ENCODE results near the gene TNFRSF6B.
A peak's percentile ranks its signal among the peaks of the same experiment; 100 is the strongest.
"Not testable (repeated sequence)": the region's sequence is repeated elsewhere in the genome, so short reads cannot be mapped to it uniquely, and the experiment has no call there.

TNFRSF6B gene

DNA sequence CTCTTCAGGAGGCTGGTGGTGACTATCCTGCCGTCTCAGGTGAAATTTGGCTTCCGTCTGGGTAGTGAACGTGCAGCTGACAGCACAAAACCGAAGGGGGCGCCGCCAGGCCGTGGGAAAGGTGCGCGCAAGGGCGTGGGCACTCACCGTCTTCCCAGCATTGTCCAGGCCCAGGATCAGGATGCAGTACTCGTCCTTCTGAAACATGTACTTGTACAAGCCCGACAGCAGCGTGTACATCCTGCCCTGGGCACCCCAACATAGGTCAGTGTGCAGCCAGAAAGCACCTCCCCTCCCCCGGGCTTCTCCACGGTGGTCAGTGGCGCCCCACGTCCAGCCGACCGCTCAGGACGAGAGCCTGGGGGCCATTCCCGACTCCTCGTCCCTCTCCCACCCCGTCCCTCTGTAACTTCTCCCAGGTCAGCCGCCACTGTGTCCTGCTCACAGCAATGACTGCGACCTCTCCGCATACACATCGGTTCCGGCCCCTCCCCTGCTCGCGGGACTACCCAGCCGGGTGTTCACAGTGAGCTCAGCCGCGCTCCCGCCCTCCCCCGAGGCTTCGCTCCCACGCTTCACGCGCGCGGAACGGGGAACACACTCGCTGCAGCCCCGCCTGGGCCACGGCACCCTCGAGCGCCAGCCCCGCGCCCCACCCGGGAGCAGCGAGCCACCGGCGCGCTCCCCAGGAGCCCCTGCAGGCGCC lies 10.6 kb downstream of the TNFRSF6B start:
- Histone ChIP-seq H3K27ac (ENCODE audit: low read depth, low read length) (peak overlapping the region; percentile 49; the same call in 1 of the 2 replicates), H3K27me3 (ENCODE audit: insufficient read depth, low read length) (no peaks in the 10 kb centered on the region), H3K4me1 (ENCODE audit: insufficient read depth, low read length) (no peaks in the 10 kb centered on the region), H3K4me3 (ENCODE audit: low read length) (peak overlapping the region; percentile 89), H3K9me3 (ENCODE audit: insufficient read depth, low read depth, low read length) (no peaks in the 10 kb centered on the region), H3K9ac (ENCODE audit: low read depth, low read length) (peak overlapping the region; percentile 82), H3K36me3 (ENCODE audit: insufficient read depth, low read length) (peaks cover 48% of the 10 kb centered on the region)
- WGBS = 8% methylated on average over 56 of the region's 56 CpGs

DNA sequence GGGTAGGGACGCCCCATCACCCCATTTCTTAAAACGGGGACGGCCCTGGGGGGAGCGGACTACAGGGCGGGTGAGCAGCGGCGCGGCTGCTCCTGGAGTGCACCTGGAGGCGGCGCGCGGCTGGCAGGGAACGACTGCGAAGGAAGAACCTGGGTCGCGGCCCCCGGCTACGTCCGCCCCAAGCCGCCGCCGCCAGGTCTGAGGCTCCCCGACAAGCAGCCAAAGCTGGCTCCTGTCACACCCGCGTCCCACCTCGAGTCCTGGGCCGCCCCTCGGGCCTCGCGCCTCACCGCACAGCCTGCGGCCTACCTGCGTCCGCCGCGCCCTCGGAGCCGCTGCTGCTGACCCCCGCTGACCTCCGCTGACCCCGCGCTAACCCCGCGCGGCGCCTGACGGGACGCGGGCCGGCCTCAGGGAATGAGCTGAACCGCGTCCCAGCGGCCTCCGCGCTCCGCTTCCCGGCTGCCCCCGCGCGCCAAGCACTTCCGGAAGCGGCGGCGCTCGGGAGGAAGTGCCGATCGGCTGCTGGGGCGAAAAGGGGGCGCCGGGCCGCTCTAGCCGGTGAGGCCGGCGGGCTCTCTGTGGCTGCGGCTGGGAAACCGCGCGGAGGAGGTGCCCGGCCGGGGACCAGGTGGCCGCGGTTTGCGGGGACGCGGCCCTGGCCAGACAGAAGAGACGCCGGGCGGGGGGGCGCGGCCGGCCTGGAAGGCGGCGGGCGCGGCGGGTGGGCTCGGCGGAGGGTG lies 11.3 kb downstream of the TNFRSF6B start, which contains the start of the genes ARFRP1 and ZGPAT:
Gene ARFRP1 (minus strand): TSS at position 419 of the 743 bp plus-strand sequence. CDS start 885 bp downstream, outside the sequence.
Gene ZGPAT (plus strand): TSS at position 482 of the 743 bp plus-strand sequence. CDS start 542 bp downstream, outside the sequence.
- H3K27ac ChIP-seq (ENCODE audit: low read depth, low read length) = peak within 1 kb of the TSS; percentile 49; the same call in 1 of the 2 replicates
- no peaks in the 10 kb centered on the region for H3K4me1 ChIP-seq (ENCODE audit: insufficient read depth, low read length)
- peaks cover 53% of the 10 kb centered on the region for H3K36me3 ChIP-seq (ENCODE audit: insufficient read depth, low read length)

DNA sequence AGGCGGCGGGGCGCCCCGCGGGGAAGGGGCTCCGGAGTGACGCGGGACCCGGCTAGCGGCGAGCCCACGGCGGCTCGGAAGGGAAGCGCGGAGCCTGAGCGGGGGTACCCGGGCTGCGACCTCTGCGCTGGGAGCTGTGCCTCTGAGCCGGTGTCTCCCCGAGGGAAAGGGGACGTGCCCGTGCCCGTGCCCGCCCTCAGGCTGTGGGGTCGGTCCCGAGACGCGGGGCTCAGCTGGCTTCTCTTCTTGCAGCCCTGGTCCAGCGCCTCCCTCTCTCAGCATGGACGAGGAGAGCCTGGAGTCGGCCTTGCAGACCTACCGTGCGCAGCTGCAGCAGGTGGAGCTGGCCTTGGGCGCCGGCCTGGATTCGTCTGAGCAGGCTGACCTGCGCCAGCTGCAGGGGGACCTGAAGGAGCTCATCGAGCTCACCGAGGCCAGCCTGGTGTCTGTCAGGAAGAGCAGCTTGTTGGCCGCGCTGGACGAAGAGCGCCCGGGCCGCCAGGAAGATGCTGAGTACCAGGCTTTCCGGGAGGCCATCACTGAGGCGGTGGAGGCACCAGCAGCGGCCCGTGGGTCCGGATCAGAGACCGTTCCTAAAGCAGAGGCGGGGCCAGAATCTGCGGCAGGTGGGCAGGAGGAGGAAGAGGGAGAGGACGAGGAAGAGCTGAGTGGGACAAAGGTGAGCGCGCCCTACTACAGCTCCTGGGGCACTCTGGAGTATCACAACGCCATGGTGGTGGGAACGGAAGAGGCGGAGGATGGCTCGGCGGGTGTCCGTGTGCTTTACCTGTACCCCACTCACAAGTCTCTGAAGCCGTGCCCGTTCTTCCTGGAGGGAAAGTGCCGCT lies 12.1 kb downstream of the TNFRSF6B start:
- peak overlapping the region; percentile 18; the same call in 1 of the 2 replicates for H3K27ac ChIP-seq (ENCODE audit: low read depth, low read length)
- H3K9me3 ChIP-seq (ENCODE audit: insufficient read depth, low read depth, low read length) = no peaks in the 10 kb centered on the region
- WGBS = 26% methylated on average over 67 of the region's 67 CpGs
- H3K4me3 ChIP-seq (ENCODE audit: low read length) = peak overlapping the region; percentile 89
- peak overlapping the region; percentile 82 for H3K9ac ChIP-seq (ENCODE audit: low read depth, low read length)
- peaks cover 53% of the 10 kb centered on the region for H3K36me3 ChIP-seq (ENCODE audit: insufficient read depth, low read length)
- no peaks in the 10 kb centered on the region for H3K4me1 ChIP-seq (ENCODE audit: insufficient read depth, low read length)
- H3K27me3 ChIP-seq (ENCODE audit: insufficient read depth, low read length) = no peaks in the 10 kb centered on the region

More for the DNA sequence above, 11.3 kb downstream of the TNFRSF6B start, which contains the start of the genes ARFRP1 and ZGPAT:
- no peaks in the 10 kb centered on the region for H3K9me3 ChIP-seq (ENCODE audit: insufficient read depth, low read depth, low read length)
- peak within 1 kb of the TSS; percentile 89 for H3K4me3 ChIP-seq (ENCODE audit: low read length)
- H3K9ac ChIP-seq (ENCODE audit: low read depth, low read length) = peak within 1 kb of the TSS; percentile 82
- H3K27me3 ChIP-seq (ENCODE audit: insufficient read depth, low read length) = no peaks in the 10 kb centered on the region
- under 1% methylated on average over 98 of the region's 98 CpGs for WGBS

DNA sequence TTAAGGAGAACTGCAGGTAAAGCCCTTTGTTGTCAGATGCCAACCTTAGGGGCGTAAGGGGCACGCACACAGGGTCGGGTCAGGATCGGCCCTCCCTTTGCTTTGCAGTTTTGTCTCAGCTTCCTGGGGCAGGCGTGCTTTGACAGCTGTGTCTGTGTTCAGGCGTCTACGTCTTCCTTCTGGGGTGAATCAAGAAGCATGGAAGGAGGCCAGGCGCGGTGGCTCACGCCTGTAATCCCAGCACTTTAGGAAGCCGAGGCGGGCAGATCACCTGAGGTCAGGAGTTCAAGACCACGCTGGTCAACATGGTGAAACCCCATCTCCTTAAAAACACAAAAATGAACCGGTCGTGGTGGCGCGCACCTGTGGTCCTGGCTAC lies 12.7 kb downstream of the TNFRSF6B start:
- Histone ChIP-seq H3K4me3 (ENCODE audit: low read length) (peak overlapping the region; percentile 89), H3K9ac (ENCODE audit: low read depth, low read length) (no peak overlapping the region), H3K4me1 (ENCODE audit: insufficient read depth, low read length) (no peaks in the 10 kb centered on the region), H3K27ac (ENCODE audit: low read depth, low read length) (no peak overlapping the region), H3K9me3 (ENCODE audit: insufficient read depth, low read depth, low read length) (no peaks in the 10 kb centered on the region), H3K27me3 (ENCODE audit: insufficient read depth, low read length) (no peaks in the 10 kb centered on the region), H3K36me3 (ENCODE audit: insufficient read depth, low read length) (peaks cover 54% of the 10 kb centered on the region)
- 96% methylated on average over 17 of the region's 17 CpGs for WGBS

DNA sequence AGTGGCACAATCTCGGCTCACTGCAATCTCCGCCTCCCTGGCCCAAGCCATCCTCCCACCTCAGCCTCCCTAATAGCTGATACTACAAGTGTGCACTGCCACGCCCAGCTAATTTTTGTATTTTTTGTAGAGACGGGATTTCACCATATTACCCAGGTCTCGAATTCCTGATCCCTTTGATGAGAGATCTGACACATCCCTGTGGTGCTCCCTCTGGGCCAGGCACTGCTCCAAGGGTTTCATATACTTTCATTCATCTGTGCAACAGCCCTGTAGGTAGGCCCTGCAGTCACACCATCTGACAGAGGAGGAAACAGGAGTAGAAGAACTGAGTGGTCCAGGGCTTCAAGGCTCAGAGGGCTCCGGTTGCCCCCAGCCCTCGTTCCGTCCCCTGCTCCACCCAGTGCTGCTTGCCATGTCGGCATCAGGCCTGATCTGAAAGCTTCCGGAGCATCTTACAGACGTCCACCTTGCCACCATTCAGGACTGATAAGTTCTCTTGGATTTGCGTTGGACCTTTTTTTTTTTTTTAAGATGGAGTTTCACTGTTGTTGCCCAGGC lies 14.7 kb downstream of the TNFRSF6B start:
- 89% methylated on average over 12 of the region's 12 CpGs for WGBS
- Histone ChIP-seq H3K36me3 (ENCODE audit: insufficient read depth, low read length) (peaks cover 49% of the 10 kb centered on the region), H3K4me1 (ENCODE audit: insufficient read depth, low read length) (no peaks in the 10 kb centered on the region), H3K9ac (ENCODE audit: low read depth, low read length) (no peak overlapping the region), H3K27ac (ENCODE audit: low read depth, low read length) (no peak overlapping the region), H3K9me3 (ENCODE audit: insufficient read depth, low read depth, low read length) (no peaks in the 10 kb centered on the region), H3K27me3 (ENCODE audit: insufficient read depth, low read length) (no peaks in the 10 kb centered on the region), H3K4me3 (ENCODE audit: low read length) (no peak overlapping the region)

DNA sequence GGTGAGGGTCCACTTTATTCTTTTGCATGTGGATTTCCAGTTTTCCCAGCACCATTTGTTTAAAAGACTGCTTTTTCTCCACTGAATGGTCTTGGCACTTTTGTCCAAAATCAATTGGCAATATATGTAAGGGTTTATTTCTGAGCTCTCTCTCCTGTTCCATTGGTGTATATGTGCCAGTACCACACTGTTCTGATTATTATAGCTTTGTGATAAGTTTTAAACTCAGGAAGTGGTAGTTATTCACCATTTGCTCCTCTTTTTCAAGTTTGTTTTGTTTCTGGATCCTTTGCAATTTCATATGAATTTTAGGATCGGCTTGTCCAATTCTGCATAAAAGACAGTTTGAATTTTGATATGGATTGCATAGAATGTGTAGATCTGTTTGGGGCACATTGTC lies 15.7 kb downstream of the TNFRSF6B start:
- no peaks in the 10 kb centered on the region for H3K27me3 ChIP-seq (ENCODE audit: insufficient read depth, low read length)
- no peaks in the 10 kb centered on the region for H3K4me1 ChIP-seq (ENCODE audit: insufficient read depth, low read length)
- no peak overlapping the region for H3K27ac ChIP-seq (ENCODE audit: low read depth, low read length)
- no peak overlapping the region for H3K9ac ChIP-seq (ENCODE audit: low read depth, low read length)
- no peaks in the 10 kb centered on the region for H3K9me3 ChIP-seq (ENCODE audit: insufficient read depth, low read depth, low read length)
- WGBS = 100% methylated on average over 1 of the region's 1 CpG
- no peak overlapping the region for H3K4me3 ChIP-seq (ENCODE audit: low read length)
- peaks cover 46% of the 10 kb centered on the region for H3K36me3 ChIP-seq (ENCODE audit: insufficient read depth, low read length)

DNA sequence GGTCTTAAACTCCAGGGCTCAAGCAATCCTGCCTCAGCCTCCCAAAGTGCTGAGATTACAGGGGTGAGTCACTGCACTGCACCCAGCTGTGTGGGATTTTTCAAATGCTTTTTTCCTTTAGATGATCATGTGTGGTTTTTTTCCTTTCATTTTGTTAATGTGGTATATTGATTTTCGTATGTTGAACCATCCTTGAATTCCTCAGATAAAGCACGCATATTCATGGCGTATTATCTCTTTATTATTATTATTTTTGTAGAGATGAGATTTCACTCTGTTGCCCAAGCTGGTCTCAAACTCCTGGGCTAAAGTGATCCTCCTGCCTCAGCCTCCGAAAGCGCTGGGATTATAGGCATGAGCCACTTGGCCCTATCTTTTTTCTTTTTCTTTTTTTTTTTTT lies 18.4 kb downstream of the TNFRSF6B start:
- H3K27me3 ChIP-seq (ENCODE audit: insufficient read depth, low read length) = no peaks in the 10 kb centered on the region
- 98% methylated on average over 2 of the region's 5 CpGs for WGBS
- H3K4me3 ChIP-seq (ENCODE audit: low read length) = no peak overlapping the region
- no peak overlapping the region for H3K27ac ChIP-seq (ENCODE audit: low read depth, low read length)
- peaks cover 62% of the 10 kb centered on the region for H3K36me3 ChIP-seq (ENCODE audit: insufficient read depth, low read length)
- H3K9me3 ChIP-seq (ENCODE audit: insufficient read depth, low read depth, low read length) = peaks cover 3% of the 10 kb centered on the region; the same call in 1 of the 2 replicates
- no peaks in the 10 kb centered on the region for H3K4me1 ChIP-seq (ENCODE audit: insufficient read depth, low read length)
- H3K9ac ChIP-seq (ENCODE audit: low read depth, low read length) = no peak overlapping the region

DNA sequence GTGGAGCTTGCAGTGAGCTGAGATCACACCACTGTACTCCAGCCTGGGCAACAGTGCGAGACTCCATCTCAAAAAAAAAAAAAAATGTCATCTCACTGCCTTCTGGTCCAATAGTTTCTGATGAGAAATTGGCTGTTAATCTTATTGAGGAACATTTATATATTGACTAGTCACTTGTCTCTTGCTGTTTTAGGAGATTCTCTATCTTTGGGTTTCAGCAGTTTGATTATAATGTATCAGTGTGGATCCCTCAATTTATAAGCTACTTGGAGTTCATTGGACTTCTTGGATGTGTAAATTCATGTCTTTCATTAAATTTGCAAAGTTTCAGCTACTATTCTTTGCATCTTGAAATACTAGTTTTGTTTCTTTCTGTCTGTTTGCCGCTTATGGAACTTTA lies 22.5 kb downstream of the TNFRSF6B start:
- H3K4me3 ChIP-seq (ENCODE audit: low read length) = no peak overlapping the region
- H3K27ac ChIP-seq (ENCODE audit: low read depth, low read length) = no peak overlapping the region
- H3K27me3 ChIP-seq (ENCODE audit: insufficient read depth, low read length) = no peaks in the 10 kb centered on the region
- H3K4me1 ChIP-seq (ENCODE audit: insufficient read depth, low read length) = no peaks in the 10 kb centered on the region
- WGBS = 90% methylated on average over 2 of the region's 2 CpGs
- no peak overlapping the region for H3K9ac ChIP-seq (ENCODE audit: low read depth, low read length)
- H3K9me3 ChIP-seq (ENCODE audit: insufficient read depth, low read depth, low read length) = peaks cover 3% of the 10 kb centered on the region; the same call in 1 of the 2 replicates
- H3K36me3 ChIP-seq (ENCODE audit: insufficient read depth, low read length) = peaks cover 45% of the 10 kb centered on the region

DNA sequence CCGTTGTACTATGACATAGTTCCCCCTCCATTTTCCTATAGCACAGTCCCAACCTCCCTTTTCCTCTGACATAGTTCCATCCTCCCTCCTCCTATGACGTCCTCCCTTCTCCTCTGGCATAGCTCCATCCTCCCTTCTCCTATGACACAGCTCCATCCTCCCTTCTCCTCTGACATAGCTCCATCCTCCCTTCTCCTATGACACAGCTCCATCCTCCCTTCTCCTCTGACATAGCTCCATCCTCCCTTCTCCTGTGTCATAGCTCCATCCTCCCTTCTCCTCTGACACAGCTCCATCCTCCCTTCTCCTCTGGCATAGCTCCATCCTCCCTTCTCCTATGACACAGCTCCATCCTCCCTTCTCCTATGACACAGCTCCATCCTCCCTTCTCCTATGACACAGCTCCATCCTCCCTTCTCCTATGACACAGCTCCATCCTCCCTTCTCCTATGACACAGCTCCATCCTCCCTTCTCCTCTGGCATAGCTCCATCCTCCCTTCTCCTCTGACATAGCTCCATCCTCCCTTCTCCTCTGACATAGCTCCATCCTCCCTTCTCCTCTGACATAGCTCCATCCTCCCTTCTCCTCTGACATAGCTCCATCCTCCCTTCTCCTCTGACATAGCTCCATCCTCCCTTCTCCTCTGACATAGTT lies 26.6 kb downstream of the TNFRSF6B start:
- not testable (repeated sequence) for H3K27me3 ChIP-seq (ENCODE audit: insufficient read depth, low read length); H3K27ac ChIP-seq (ENCODE audit: low read depth, low read length); H3K9me3 ChIP-seq (ENCODE audit: insufficient read depth, low read depth, low read length); H3K4me1 ChIP-seq (ENCODE audit: insufficient read depth, low read length); H3K4me3 ChIP-seq (ENCODE audit: low read length); H3K9ac ChIP-seq (ENCODE audit: low read depth, low read length)
- WGBS = 90% methylated on average over 2 of the region's 2 CpGs
- peaks cover 25% of the 10 kb centered on the region for H3K36me3 ChIP-seq (ENCODE audit: insufficient read depth, low read length)

DNA sequence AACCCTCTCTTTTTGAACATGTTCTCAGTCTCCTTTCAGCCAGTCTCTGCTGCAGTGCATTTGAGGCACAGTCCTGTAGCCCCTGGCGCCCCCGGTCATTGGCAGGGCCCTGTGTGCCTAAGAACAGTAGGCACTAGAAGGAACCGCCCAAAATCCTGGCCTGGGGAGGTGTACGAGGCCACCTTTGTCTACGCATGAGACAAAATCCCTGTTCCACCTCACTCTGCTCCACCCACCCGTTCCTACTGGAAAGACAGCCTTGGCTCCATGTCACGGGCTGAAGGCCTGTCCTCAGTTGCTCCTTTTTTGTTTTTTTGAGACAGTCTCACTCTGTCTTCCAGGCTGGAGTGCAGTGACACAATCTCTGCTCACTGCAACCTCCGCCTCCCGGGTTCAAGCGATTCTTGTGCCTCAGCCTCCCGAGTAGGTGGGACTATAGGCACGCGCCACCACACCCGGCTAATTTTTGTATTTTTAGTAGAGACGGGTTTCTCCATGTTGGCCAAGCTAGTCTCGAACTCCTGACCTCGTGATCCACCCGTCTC lies 33.8 kb downstream of the TNFRSF6B start:
- H3K9me3 ChIP-seq (ENCODE audit: insufficient read depth, low read depth, low read length); H3K4me3 ChIP-seq (ENCODE audit: low read length); H3K27me3 ChIP-seq (ENCODE audit: insufficient read depth, low read length); H3K4me1 ChIP-seq (ENCODE audit: insufficient read depth, low read length); H3K9ac ChIP-seq (ENCODE audit: low read depth, low read length); H3K27ac ChIP-seq (ENCODE audit: low read depth, low read length): not testable (repeated sequence)
- H3K36me3 ChIP-seq (ENCODE audit: insufficient read depth, low read length) = peaks cover 29% of the 10 kb centered on the region
- 95% methylated on average over 18 of the region's 18 CpGs for WGBS
